ENCODE results near the gene SNTG2.

DNA sequence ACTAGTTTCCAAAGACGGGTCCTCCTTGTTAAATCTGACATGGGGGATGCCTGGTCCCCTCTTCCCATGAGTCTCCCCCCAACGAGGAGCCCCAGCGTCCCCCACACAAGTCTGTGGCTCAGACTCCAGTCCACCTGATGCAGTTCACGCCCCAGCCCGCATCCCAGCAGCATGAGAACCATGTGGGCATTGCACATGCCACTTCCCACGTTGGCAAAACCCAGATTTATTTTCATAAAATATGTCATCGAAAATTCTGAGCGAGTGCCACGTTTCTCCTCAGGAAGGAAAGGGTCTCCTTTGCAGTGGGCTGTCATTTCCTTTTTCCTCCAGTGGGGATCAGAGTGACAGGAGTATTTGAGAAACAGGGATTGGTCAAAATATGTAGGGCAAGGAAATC, 417.0 kb downstream of the SNTG2 start:
- TF ChIP-seq CTCF (IDR thresholded peaks at IDR 0.05) (no peak), POLR2A (IDR thresholded peaks at IDR 0.05) (no peak)
